ENCODE results near the gene PDK1.

The PDK1 gene

DNA sequence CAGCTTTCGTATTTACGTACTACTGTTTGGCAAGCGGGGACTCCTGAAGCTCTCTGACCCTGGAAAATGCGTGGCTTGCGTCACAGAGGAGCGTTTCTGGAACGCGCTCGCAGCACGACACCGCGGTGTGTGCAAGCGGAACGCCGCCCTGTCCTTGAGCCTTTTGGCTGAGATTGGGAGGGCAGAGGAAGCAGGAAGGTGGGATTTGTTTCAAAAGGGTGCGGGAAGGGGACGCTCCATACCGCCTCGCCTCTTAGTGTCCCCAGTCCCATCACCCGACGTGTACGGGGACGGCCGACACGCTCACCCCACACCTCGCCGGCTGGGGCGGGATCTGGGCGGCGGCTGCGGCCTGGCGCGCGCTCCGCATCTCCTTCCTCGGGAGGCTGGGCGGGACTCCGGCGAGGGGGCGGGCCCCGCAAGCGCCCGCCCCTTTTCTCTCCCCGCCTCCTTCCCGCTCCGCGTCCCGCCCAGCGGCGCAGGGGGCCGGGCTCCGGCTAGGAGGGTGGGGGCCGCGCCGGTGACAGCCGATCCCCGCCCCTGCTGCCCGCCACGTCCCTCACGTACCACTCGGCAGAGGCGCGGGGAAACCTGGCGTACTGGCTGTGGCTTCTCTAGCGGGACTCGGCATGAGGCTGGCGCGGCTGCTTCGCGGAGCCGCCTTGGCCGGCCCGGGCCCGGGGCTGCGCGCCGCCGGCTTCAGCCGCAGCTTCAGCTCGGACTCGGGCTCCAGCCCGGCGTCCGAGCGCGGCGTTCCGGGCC, at the start of gene PDK1:
Gene PDK1 (plus strand): TSS at position 569 of the 762 bp plus-strand sequence. CDS start 61 bp downstream, at position 630.
- peak within 1 kb of the TSS; percentile 99 for H3K4me3 ChIP-seq (ENCODE audit: low read depth, low read length)
- TF ChIP-seq, protein P1, sequence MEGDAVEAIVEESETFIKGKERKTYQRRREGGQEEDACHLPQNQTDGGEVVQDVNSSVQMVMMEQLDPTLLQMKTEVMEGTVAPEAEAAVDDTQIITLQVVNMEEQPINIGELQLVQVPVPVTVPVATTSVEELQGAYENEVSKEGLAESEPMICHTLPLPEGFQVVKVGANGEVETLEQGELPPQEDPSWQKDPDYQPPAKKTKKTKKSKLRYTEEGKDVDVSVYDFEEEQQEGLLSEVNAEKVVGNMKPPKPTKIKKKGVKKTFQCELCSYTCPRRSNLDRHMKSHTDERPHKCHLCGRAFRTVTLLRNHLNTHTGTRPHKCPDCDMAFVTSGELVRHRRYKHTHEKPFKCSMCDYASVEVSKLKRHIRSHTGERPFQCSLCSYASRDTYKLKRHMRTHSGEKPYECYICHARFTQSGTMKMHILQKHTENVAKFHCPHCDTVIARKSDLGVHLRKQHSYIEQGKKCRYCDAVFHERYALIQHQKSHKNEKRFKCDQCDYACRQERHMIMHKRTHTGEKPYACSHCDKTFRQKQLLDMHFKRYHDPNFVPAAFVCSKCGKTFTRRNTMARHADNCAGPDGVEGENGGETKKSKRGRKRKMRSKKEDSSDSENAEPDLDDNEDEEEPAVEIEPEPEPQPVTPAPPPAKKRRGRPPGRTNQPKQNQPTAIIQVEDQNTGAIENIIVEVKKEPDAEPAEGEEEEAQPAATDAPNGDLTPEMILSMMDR (IDR thresholded peaks at IDR 0.05; ENCODE audit: low read depth, low read length, missing control alignments) = no peak
- DNase-seq (ENCODE audit: low read depth) = peak; percentile 39

DNA sequence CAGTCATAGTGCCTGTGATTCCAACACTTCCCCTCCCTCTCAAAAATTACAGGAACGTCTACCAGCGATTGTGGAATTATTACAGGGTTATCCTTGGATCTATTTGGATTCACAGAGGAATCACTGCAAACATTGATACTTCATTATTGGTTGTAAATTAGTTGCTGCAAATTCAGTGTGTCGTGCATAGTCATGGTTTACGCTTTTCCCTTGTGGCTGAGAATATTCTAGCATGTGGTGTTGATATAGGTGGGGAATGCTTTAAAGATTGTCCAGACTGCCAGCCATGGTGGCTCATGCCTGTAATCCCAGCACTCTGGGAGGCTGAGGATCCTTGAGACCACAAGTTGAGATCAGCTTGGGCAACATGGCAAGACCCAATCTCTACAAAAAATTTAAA, 48.7 kb upstream of the PDK1 start:
- no peak overlapping the region for H3K4me3 ChIP-seq (ENCODE audit: low read depth, low read length)
- no peak for DNase-seq (ENCODE audit: low read depth)
- TF ChIP-seq, protein P1 (IDR thresholded peaks at IDR 0.05; ENCODE audit: low read depth, low read length, missing control alignments) = no peak

DNA sequence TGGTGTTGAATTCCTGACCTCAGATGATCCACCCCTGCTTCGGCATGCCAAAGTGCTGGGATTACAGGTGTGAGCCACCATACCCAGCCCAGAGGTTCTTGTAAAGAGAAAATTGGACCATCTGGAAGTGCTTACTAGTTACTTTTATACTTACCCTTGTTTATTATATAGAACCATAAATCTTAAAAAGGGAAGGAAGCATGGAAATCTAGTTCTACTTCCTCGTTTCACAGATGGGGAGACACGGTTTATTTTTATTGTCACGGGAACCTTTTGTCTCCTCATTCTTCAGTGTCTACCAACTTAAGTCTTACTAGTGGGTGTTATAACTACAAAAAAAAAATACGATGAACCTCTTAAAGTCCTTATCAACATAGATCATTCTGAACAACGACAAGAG, 45.8 kb upstream of the PDK1 start:
- no peak overlapping the region for H3K4me3 ChIP-seq (ENCODE audit: low read depth, low read length)
- DNase-seq (ENCODE audit: low read depth) = no peak
- TF ChIP-seq, protein P1 (IDR thresholded peaks at IDR 0.05; ENCODE audit: low read depth, low read length, missing control alignments) = no peak

DNA sequence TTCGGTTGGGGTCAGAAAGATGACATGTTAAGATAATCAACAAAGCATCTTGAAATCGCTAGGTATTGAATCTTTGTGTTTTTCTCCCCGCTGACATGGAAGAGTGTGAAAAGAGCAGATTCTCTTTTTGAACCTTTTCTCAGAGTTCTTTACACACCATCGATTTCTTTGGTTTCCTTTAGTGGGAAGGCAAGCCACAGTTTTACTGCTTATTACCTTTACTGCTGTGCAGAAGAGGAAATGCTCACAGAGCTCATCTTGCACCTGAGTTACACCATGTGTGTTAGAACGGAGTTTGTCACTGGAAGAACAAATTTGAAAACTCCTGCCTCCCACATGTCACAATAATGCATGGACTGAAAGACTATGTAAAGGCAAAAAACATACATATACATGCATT, 45.3 kb upstream of the PDK1 start:
- no peak for DNase-seq (ENCODE audit: low read depth)
- H3K4me3 ChIP-seq (ENCODE audit: low read depth, low read length) = no peak overlapping the region
- TF ChIP-seq, protein P1 (IDR thresholded peaks at IDR 0.05; ENCODE audit: low read depth, low read length, missing control alignments) = no peak

DNA sequence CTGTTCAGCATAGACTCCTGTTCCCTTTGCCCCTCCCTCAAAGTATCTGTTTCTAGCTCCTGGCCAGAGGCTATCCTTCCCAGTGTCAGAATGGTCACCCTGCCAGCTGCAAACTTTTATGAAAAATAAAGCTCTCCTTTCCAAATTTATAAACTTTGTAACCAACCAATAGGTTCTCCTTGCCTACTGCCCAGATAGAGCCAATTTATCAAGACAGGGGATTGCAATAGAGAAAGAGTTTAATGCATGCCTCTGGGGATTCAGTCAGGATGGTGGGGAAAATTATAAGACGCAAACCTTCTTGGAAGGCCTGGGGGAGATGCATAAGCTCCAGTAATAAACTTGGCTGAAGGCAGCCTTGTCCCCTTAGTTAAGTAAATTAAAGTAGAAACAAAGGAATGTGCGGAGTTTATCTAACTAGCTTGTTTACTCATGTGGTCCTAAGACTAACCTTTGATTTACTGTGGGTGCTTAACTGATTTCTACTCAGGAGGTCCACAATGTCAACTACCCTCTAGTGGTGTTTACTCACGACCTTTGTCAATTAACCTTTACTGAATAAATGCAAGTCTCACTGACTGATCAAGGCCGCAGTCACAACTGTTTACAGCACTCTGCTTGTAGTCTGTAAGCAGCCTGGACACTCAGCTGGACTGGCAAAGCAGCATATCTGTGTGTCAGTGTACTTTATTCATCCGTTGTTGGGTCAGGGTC, 42.9 kb upstream of the PDK1 start:
- no peak overlapping the region for H3K4me3 ChIP-seq (ENCODE audit: low read depth, low read length)
- TF ChIP-seq, protein P1 (IDR thresholded peaks at IDR 0.05; ENCODE audit: low read depth, low read length, missing control alignments) = no peak
- DNase-seq (ENCODE audit: low read depth) = no peak

DNA sequence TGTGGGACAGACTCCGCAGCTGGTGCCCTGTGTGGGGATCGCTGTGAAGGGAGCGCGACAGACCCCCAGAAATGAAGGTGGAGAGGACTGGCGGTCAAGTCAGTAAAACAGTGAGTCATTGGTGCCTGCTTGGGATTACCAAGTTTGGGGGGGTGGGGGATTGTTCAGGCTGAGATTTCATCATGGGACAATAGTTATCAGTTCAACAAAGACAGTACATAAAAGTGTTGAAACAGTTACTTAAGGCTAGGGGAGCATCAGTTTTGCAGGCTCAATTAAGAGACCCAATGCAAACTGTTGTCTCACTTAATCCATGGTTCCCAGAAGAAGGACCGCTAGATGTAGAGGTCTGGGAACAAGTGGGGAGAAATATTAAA, 42.4 kb upstream of the PDK1 start:
- no peak overlapping the region for H3K4me3 ChIP-seq (ENCODE audit: low read depth, low read length)
- TF ChIP-seq, protein P1 (IDR thresholded peaks at IDR 0.05; ENCODE audit: low read depth, low read length, missing control alignments) = no peak
- no peak for DNase-seq (ENCODE audit: low read depth)
